ENCODE results near the gene ANXA10. TPM values are rescaled to one million over a fixed set of nuclear protein-coding genes. Genes with fewer than 3 reads are reported as not detected.

The ANXA10 gene
- total RNA-seq, 1 experiment from 2014 or later: not detected

DNA sequence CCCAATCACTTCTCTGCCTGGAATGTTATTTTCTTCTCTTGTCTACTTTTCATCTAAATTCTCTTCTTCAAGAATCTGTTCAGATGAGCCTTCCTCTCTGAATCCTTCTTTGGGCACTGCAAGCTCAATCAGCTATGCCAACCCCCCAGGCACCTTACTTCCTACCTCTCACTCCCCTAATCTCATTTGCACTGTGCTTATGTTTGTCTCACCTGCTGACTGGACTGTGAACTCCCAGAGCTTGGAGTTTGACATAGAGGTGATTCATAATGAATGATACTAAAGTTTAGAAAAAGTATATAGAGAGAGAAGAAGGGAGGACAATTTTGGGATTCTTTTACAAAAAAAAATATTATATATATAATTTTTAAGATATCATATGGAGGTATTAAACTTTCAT lies 36.3 kb downstream of the ANXA10 start:
- ATAC-seq: no peak
- no peaks in the 10 kb centered on the region for H3K9me3 ChIP-seq (ENCODE audit: control insufficient read depth, insufficient read depth, low read depth, low read length)
- ChIA-PET POLR2A (no interaction called here), CTCF (no interaction called here)
- DNase-seq (ENCODE audit: low read depth, low spot score): no peak
- TF ChIP-seq, protein P1, sequence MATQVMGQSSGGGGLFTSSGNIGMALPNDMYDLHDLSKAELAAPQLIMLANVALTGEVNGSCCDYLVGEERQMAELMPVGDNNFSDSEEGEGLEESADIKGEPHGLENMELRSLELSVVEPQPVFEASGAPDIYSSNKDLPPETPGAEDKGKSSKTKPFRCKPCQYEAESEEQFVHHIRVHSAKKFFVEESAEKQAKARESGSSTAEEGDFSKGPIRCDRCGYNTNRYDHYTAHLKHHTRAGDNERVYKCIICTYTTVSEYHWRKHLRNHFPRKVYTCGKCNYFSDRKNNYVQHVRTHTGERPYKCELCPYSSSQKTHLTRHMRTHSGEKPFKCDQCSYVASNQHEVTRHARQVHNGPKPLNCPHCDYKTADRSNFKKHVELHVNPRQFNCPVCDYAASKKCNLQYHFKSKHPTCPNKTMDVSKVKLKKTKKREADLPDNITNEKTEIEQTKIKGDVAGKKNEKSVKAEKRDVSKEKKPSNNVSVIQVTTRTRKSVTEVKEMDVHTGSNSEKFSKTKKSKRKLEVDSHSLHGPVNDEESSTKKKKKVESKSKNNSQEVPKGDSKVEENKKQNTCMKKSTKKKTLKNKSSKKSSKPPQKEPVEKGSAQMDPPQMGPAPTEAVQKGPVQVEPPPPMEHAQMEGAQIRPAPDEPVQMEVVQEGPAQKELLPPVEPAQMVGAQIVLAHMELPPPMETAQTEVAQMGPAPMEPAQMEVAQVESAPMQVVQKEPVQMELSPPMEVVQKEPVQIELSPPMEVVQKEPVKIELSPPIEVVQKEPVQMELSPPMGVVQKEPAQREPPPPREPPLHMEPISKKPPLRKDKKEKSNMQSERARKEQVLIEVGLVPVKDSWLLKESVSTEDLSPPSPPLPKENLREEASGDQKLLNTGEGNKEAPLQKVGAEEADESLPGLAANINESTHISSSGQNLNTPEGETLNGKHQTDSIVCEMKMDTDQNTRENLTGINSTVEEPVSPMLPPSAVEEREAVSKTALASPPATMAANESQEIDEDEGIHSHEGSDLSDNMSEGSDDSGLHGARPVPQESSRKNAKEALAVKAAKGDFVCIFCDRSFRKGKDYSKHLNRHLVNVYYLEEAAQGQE (IDR thresholded peaks at IDR 0.05; ENCODE audit: insufficient read depth in 1 of 2, low read depth in 2 of 2, low read length in 1 of 2): no peak
- no peak for TF ChIP-seq TCF7L2 (IDR thresholded peaks at IDR 0.05; ENCODE audit: low read depth, low read length)
- TF ChIP-seq SIN3A (IDR thresholded peaks at IDR 0.05; ENCODE audit: borderline replicate concordance, insufficient read depth, low read depth, low read length): no peak
- no peak for TF ChIP-seq POLR2AphosphoS5 (IDR thresholded peaks at IDR 0.05; ENCODE audit: low read depth, low read length)
- TF ChIP-seq, protein P2, sequence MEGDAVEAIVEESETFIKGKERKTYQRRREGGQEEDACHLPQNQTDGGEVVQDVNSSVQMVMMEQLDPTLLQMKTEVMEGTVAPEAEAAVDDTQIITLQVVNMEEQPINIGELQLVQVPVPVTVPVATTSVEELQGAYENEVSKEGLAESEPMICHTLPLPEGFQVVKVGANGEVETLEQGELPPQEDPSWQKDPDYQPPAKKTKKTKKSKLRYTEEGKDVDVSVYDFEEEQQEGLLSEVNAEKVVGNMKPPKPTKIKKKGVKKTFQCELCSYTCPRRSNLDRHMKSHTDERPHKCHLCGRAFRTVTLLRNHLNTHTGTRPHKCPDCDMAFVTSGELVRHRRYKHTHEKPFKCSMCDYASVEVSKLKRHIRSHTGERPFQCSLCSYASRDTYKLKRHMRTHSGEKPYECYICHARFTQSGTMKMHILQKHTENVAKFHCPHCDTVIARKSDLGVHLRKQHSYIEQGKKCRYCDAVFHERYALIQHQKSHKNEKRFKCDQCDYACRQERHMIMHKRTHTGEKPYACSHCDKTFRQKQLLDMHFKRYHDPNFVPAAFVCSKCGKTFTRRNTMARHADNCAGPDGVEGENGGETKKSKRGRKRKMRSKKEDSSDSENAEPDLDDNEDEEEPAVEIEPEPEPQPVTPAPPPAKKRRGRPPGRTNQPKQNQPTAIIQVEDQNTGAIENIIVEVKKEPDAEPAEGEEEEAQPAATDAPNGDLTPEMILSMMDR (IDR thresholded peaks at IDR 0.05): no peak
- H3K36me3 ChIP-seq (ENCODE audit: control insufficient read depth, insufficient read depth, low read length): no peaks in the 10 kb centered on the region
- no peak overlapping the region for H3K4me3 ChIP-seq (ENCODE audit: low read depth in 2 of 2, low read length in 2 of 2)
- intact Hi-C loops (cut with micrococcal nuclease; ENCODE audit: unreplicated experiment): no loop called here
- no peak overlapping the region for H3K27ac ChIP-seq (ENCODE audit: low read length)
- no peaks in the 10 kb centered on the region for H3K27me3 ChIP-seq (ENCODE audit: control insufficient read depth, insufficient read depth, low read length)
- in situ Hi-C loops (cut with HindIII; ENCODE audit: low pct_unique_long_range_greater_than_20kb, low sequenced_read_pairs): no loop called here
- BruUV-seq (replicated peaks): no TSS peak
- H3K4me1 ChIP-seq (ENCODE audit: control insufficient read depth, insufficient read depth, low read length): no peaks in the 10 kb centered on the region

DNA sequence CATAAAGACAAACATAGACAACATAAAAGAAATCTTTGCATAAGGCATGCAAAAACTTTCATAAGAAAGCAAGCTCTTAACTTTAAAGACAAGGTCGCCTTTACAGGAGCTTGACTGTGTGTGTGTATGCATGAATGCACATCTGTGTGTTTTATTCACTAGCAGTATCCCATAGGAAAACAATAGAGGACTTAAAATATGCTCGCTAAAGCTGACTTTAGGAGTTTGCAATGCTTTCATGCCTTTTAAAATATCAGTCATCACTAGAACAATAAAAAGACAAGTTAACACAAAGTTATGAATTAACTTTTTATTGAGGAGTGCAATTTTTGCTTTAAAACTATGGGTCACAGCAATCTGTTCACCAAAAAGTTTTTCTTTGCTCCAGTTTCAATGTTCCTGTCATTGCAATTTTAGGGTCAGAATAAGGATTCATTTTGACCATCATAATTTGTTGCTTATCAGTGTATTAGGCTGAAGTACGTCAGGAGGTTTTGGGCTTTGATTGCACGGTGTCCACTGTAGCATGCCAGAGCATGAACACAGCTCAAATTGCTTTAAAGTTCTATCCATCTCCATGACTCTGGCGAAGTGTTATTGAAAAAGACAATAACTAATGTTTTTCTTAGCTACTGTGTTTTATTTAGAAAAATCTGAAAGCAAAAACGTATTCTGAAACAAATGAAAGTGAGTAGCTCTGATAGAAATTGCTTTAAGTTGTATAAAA lies 36.9 kb downstream of the ANXA10 start:
- ATAC-seq (no peak), DNase-seq (ENCODE audit: low read depth, low spot score) (no peak)
- CTCF ChIA-PET: no interaction called here
- no peaks in the 10 kb centered on the region for H3K36me3 ChIP-seq (ENCODE audit: control insufficient read depth, insufficient read depth, low read length)
- in situ Hi-C loops (cut with HindIII; ENCODE audit: low pct_unique_long_range_greater_than_20kb, low sequenced_read_pairs) (no loop called here), intact Hi-C loops (cut with micrococcal nuclease; ENCODE audit: unreplicated experiment) (no loop called here)
- H3K27me3 ChIP-seq (ENCODE audit: control insufficient read depth, insufficient read depth, low read length): no peaks in the 10 kb centered on the region
- no peaks in the 10 kb centered on the region for H3K9me3 ChIP-seq (ENCODE audit: control insufficient read depth, insufficient read depth, low read depth, low read length)
- H3K4me3 ChIP-seq (ENCODE audit: low read depth in 2 of 2, low read length in 2 of 2): no peak overlapping the region
- TF ChIP-seq POLR2AphosphoS5 (IDR thresholded peaks at IDR 0.05; ENCODE audit: low read depth, low read length): no peak
- H3K27ac ChIP-seq (ENCODE audit: low read length): no peak overlapping the region
- BruUV-seq (replicated peaks): no TSS peak
- POLR2A ChIA-PET: no interaction called here
- no peaks in the 10 kb centered on the region for H3K4me1 ChIP-seq (ENCODE audit: control insufficient read depth, insufficient read depth, low read length)

DNA sequence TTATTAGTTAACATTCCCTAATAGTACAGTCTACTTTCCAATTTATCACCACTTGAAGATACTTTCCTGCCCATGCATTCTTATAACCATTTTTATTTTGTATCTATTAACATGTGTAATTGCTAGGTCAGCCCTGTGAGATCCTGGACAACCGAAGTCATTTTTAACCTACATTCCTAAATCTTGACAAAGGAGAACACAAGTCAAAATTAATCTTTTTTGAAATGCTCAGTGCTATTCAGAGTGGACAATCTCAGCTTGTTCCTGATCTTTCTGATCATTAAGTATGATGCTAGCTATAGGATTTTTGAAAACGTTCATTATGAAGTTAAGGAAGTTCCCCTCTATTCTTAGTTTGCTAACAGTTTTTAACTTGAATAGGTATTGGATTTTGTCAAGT lies 37.5 kb downstream of the ANXA10 start:
- ChIA-PET POLR2A (no interaction called here), CTCF (no interaction called here)
- no peaks in the 10 kb centered on the region for H3K9me3 ChIP-seq (ENCODE audit: control insufficient read depth, insufficient read depth, low read depth, low read length)
- H3K27ac ChIP-seq (ENCODE audit: low read length): no peak overlapping the region
- no peaks in the 10 kb centered on the region for H3K27me3 ChIP-seq (ENCODE audit: control insufficient read depth, insufficient read depth, low read length)
- H3K4me1 ChIP-seq (ENCODE audit: control insufficient read depth, insufficient read depth, low read length): no peaks in the 10 kb centered on the region
- intact Hi-C loops (cut with micrococcal nuclease; ENCODE audit: unreplicated experiment): no loop called here
- in situ Hi-C loops (cut with HindIII; ENCODE audit: low pct_unique_long_range_greater_than_20kb, low sequenced_read_pairs): no loop called here
- no peak overlapping the region for H3K4me3 ChIP-seq (ENCODE audit: low read depth in 2 of 2, low read length in 2 of 2)
- no peaks in the 10 kb centered on the region for H3K36me3 ChIP-seq (ENCODE audit: control insufficient read depth, insufficient read depth, low read length)
- no TSS peak for BruUV-seq (replicated peaks)
- ATAC-seq: no peak
- no peak for DNase-seq (ENCODE audit: low read depth, low spot score)
- TF ChIP-seq TCF7L2 (IDR thresholded peaks at IDR 0.05; ENCODE audit: low read depth, low read length) (no peak), SIN3A (IDR thresholded peaks at IDR 0.05; ENCODE audit: borderline replicate concordance, insufficient read depth, low read depth, low read length) (no peak)
